Tongue (tissue), 2 donors: ENCODE data around the gene STPG1. TPM values are rescaled to one million over a fixed set of nuclear protein-coding genes. Genes with fewer than 3 reads are reported as not detected.
A peak's percentile ranks its signal among the peaks of the same experiment; 100 is the strongest.
"Not testable (repeated sequence)": the region's sequence is repeated elsewhere in the genome, so short reads cannot be mapped to it uniquely, and the experiment has no call there.

Experiments used
- DNase-seq: peaks from one replicate; pipeline ENCODE4 v3.0.0-alpha.2; 2015
- total RNA-seq: library from RNA; depleted of rRNA; stranded (reverse); fragments of >200 nt; gene quantifications from one replicate; pipeline ENCODE4 v1.2.3, GENCODE V29; 2014

Gene STPG1, protein sequence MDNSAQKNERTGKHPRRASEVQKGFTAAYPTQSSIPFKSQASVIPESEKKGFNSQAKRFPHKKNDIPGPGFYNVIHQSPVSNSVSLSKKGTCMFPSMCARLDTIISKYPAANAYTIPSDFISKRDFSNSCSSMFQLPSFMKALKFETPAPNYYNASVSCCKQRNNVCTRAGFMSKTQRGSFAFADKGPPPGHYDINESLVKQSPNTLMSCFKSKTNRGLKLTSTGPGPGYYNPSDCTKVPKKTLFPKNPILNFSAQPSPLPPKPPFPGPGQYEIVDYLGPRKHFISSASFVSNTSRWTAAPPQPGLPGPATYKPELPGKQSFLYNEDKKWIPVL
- 1.8 TPM for total RNA-seq

DNA sequence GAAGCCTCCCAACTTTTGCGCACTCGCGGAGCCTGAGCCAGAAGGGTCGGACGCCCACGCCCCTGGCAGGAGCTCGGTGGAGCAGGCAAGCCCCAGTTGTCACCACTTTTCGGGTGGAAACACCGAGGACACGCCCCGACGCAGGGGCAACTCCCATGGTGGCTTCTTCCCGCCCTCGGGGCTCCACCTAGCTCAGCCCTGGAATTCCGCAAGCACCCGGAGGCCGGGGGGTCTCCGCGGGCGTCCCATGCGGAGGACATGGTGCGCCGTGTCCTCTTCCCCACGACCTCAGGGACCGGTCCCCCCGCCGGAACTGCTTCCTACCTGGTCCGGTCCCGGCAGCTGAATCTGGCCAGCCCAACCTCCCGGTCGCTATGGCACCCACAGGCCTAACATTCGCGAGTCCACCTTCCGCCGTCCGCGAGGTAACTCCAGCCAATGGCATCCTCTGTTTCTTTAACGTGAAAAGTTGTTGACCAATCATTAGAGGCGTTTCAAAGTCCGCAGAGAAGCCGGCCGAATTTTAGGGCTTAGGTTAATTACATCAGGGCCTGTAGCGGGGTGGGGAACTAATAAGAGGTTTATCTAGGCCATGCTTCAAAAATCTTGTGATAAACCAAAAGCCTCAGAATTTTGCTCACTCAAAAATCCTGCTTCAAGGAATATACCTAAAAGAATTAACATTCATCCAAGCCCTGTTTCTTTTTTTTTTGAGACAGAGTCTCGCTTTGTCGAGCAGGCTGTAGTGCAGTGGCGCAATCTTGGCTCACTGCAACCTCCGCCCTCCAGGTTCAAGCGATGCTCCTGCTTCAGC is at the start of gene STPG1:
TSS of gene STPG1 (minus strand) at position 433 of the 814 bp plus-strand sequence. CDS start 12,394 bp downstream, outside the sequence.
- DNase-seq: peak; percentile 91

DNA sequence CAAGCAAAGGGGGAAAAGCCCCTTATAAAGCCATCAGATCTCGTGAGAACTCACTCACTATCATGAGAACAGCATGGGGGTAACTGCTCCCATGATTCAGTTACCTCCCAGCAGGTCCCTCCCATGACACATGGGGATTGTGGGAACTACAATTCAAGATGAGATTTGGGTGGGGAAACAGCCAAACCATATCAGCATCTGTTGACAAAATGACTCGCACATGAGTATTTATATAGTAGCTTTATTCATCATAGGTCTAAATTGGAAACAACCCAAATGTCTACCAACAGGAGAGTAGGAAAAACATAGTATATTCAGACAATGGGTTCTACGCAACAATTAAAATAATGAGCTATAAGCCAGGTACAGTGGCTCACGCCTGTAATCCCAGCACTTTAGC is 48.5 kb upstream of the STPG1 start:
- not testable (repeated sequence) for DNase-seq

DNA sequence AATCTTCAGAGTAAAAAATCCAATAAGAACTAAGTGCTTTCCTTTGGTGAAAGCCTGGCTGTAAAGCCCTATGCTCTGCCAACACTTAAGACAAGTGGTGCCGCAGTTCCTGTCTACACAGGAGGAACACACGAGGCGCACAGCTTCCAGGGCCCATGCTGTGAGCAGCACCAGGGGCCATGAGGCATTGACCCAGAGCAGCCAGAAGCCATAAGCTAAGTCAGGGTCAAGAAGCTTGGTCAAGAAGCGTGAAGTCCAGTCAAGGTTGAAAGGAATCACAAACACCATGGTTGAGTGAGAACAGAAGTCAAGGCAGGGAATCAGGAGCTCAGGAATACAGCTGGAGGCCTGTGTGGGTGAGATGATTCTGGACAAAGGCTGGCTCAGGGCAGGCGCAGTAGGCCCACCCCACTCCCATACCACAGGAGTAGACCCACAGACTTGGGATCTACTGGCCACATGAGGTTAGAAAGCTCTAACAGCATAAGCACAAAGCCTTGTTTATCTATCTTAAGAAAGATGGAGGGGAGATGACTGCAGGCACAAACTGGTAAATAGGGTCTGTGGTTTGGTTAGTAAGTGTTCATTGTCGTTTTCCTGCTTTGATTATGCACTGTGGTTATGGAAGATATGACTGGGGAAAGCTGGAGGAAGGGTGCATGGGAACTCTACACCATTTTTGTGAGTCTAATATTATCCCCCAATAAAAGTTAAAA is 46.1 kb upstream of the STPG1 start:
- DNase-seq: no peak

- no peak for DNase-seq
Measured at GRCh38 chr1:24457866-24458265, 44.3 kb upstream of the STPG1 start.

DNA sequence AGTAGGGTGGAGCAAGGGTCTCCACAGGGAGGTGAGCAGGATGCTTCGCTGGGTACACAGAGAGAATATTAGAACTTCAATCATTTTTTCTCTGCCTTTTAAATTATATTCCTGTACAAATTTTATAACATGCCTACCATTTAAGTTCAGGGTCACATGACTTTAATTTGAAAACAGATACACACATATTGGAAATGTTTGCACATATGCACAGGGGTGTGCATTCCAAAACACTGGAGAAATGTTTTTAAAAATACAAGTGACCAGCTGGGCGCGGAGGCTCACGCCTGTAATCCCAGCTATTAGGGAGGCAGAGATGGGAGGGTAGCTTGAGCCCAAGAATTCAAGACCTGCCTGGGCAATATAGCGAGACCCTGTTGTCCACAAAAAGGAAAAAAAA is 41.7 kb upstream of the STPG1 start:
- DNase-seq: no peak

- DNase-seq: no peak
Measured at GRCh38 chr1:24454673-24455072, 41.1 kb upstream of the STPG1 start.

DNA sequence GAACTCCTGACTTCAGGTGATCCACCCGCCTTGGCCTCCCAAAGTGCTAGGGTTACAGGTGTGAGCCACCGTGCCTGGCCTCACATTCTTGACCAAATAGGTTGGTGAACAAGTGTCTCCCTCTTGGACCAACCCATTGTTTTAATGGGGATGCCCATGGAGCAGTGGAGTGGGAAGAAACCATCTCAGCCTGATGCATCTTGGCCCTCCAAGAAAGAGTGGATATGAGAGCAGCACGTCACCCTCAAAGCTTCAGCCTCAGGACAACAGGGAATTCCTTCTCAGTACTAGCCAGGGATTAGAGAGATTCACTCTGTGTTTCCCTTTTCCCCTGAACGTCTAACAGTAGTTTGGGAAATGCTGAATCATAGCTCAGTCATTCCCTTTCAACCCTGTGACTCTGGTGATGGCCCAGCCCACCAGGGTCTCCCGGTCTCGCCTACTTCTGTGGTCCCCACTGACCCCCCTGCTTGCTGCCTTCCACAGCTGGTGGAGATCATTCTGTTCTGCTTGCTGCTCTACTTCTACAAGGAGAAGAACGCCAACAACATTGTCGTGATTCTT is 39.4 kb upstream of the STPG1 start:
- no peak for DNase-seq

- no peak for DNase-seq
Measured at GRCh38 chr1:24451746-24452145, 38.2 kb upstream of the STPG1 start.

- DNase-seq: no peak
Measured at GRCh38 chr1:24450857-24451397, 37.3 kb upstream of the STPG1 start.

- no peak for DNase-seq
Measured at GRCh38 chr1:24450316-24450715, 36.7 kb upstream of the STPG1 start.

DNA sequence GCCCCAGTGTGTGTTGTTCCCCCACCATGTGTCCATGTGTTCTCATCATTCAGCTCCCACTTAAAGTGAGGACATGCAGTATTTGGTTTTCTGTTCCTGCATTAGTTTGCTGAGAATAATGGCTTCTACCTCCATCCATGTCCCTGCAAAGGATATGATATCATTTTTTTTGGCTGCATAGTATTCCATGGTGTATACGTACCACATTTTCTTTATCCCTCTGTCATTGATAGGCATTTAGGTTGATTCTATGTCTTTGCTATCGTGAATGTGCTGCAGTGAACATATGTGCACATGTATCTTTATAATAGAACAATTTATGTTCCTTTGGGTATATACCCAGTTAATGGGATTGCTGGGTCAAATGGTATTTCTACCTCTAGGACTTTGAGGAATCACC is 32.9 kb upstream of the STPG1 start:
- DNase-seq: not testable (repeated sequence)

DNA sequence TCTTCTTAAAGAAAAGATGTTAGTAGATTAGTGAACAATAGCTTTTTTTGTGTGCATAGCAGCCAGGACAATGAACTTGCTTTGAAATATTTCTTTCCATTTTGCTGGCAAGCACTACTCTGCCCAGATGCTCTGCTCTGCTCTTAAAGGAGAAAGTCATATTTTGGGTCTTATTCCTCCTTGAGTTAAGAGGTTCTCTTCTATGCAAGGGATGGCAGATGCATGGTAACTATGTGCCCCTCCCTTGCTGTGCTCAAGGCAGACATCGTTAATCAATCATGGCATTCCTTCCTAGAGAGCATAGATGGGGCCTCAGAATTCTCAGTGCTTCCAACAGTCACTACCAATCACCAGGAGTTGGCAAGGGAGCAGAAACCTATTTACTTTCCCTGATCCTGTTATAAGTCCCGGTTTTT is 29.7 kb upstream of the STPG1 start:
- peak; percentile 32 for DNase-seq

GRCh38 chr1:24442764-24443163 is 29.2 kb upstream of the STPG1 start:
- no peak for DNase-seq

DNA sequence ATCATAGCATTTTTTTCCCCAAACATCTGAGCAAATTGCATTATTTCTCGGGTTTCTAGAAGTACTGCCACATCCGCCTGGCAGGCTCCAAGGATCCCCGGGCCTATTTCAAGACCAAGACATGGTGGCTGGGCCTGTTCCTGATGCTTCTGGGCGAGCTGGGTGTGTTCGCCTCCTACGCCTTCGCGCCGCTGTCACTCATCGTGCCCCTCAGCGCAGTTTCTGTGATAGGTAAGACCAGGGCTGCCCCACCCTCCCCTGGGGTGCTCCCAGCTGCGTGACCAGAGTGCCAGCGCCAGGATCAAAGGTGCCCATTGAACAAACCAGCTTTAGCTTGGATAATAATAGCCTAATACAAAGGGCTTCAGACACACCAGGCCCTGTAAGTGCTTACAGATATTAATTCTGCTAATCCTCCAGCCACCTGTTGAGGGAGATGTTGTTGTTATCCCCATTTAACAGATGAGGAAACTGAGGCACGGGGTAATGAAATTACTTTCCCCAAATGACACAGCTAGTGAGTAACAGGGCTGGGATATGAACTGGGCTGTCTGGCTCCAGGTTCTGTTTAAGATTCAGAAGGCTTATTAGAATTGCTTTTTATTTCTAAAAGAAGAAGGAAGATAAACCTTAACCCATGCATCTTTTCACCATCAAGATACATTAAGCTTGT is 28.6 kb upstream of the STPG1 start:
- no peak for DNase-seq

DNA sequence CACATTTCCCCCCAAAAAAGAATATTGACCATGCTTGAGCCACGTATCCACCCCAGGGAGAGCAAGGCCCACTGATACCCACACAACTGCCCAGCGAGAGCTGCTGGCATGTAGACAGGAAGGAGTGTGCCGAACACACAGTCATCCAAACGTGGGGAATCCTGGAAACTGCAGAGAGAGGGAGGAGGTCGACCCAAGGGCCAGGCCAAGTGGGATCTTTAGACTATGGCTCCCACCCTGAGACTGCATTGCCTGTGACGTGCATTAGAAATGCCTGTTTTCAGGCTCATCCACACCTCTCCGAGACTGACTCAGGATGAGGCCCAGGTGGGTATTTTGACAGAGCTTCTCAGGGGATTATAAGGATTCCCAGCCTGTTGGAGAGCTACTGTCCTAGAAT is 27.9 kb upstream of the STPG1 start:
- no peak for DNase-seq

DNA sequence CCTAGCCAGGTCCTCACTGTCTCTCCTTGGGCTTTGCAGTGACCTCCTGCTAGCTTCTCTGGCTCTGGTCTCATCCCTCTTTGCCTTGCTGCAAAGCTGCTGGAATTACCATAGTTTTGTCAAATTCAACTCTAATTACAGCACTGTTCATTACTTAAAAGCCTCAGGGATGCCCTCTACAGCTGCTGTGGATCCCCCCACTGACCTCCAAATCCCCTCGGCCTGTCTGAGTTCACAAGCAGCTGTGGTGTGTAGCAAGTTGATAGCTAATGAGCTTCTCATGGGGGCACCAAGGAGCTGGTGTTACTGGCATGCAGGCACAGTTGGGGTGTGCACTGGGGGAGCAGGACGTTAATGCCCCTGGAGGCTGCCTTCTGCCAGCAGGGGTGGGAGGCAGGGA is 26.9 kb upstream of the STPG1 start:
- peak; percentile 10 for DNase-seq

GRCh38 chr1:24438423-24438901 is 24.9 kb upstream of the STPG1 start:
- DNase-seq: no peak

DNA sequence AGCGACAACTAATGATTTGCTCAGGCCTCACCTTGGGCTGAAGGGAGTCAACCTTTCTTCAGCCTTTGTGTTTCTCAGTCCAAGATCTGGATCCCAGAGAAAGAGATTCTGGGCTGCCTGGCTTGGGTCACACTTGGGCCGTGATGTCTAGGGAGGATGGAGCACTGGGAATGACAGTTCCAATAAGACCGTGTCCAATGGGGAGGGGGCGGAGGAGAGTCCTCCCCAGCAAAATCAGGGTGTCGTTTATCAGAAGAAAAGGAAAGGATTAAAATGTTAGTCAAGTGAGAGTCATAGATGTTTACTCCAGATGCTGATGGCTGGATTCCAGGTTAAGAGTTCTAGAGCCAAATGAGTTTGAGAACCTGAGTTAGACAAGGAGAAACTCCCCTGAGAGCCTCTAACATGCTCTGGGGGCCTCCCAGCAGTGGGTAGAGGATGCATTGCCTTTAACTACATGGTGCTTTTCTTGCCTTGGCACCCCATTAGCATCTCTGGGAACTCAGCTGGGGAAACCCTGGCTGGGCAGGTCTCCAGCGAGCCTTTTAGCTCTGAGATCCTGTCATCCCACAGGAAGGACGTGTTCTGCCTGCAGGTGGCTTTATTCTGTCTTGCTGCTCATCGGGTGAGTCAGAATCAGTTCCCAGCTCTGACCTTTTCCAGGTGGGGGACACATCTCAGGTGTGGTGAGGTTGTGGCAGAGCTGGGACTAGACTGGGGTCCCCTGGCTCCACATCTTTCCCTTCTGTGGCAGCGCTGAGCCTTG is 24.2 kb upstream of the STPG1 start:
- no peak for DNase-seq

GRCh38 chr1:24435782-24436365 is 22.3 kb upstream of the STPG1 start:
- DNase-seq: no peak

GRCh38 chr1:24427545-24427862 is 13.9 kb upstream of the STPG1 start:
- no peak for DNase-seq
